Activated B cell treated with CpG ODN at 0.5 μM for 24 hours (primary cell): Measurements from ENCODE around the gene ACKR1. TPM values are rescaled to one million over a fixed set of nuclear protein-coding genes. Genes with fewer than 3 reads are reported as not detected.
A peak's percentile ranks its signal among the peaks of the same experiment; 100 is the strongest.

Experiments used
- ATAC-seq: fragments of 200-7000 bp; cut with Tn5 transposase; one replicate; pipeline ENCODE4 v1.10.0; 2021; ENCODE audit warnings: low read depth, mild to moderate bottlenecking, moderate library complexity
- CTCF ChIA-PET: fragments of 350-600 bp; sonication (Branson Sonifier 250); formaldehyde crosslinking; loops from one replicate; lab custom pipeline; 2021; ENCODE audit warnings: antibody characterized with exemption; lab: Charles Lee
- POLR2A ChIA-PET: fragments of 350-600 bp; sonication (Branson Sonifier 250); formaldehyde crosslinking; loops from one replicate; lab custom pipeline; 2021; ENCODE audit warnings: antibody characterized with exemption; lab: Charles Lee
- DNase-seq: peaks from one replicate; pipeline ENCODE4 v3.0.0; 2022
- H3K27ac Mint-ChIP-seq: one replicate; pipeline ENCODE4 v1.8.0; 2020; ENCODE audit warnings: mixed read lengths
- H3K27me3 Mint-ChIP-seq: one replicate; pipeline ENCODE4 v1.8.0; 2021; ENCODE audit warnings: mixed read lengths
- H3K36me3 Mint-ChIP-seq: one replicate; pipeline ENCODE4 v1.8.0; 2021; ENCODE audit warnings: low read depth, mixed read lengths
- H3K4me1 Mint-ChIP-seq: one replicate; pipeline ENCODE4 v1.8.0; 2021; ENCODE audit warnings: mixed read lengths
- H3K4me3 Mint-ChIP-seq: one replicate; pipeline ENCODE4 v1.8.0; 2020; ENCODE audit warnings: mild to moderate bottlenecking, mixed read lengths
- H3K9me3 Mint-ChIP-seq: one replicate; pipeline ENCODE4 v1.8.0; 2020; ENCODE audit warnings: mixed read lengths
- CTCF ChIP-seq: fragments of 200-600 bp; IDR thresholded peaks from one replicate; pipeline ENCODE4 v1.8.0; 2022; ENCODE audit warnings: antibody characterized with exemption, mild to moderate bottlenecking
- intact Hi-C: fragments of 100-400 bp; cut with micrococcal nuclease; formaldehyde crosslinking; loops from one replicate; pipeline ENCODE4 v1.15.1; 2024
- total RNA-seq: library from RNA; stranded (reverse); gene quantifications from 2 replicates; pipeline ENCODE4 v1.2.3, GENCODE V29; 2022

Gene ACKR1
- total RNA-seq, 1 donor from 2014 or later, result 0.18 TPM

DNA sequence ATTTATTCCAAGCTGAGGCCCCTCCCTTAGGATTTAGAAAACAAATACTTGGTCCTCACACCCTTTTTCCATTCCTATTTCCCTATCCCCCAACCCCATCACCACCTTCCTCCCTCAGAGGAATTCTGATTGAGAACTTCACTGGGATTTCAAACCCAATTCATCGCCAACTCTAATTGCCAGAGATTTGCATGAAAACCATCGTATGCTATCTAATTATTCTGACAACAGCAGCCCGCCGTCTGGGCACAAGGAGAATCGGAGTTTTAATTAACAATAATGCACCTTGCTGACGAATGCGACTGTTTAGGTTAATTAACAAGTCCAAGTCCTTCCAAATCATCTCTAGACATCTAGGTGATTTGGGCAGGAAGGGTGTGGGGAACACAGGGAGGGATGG lies 4.4 kb downstream of the ACKR1 start:
- Mint-ChIP-seq H3K4me1 (peaks cover 4% of the 10 kb centered on the region), H3K27ac (no peak overlapping the region), H3K27me3 (peaks cover 60% of the 10 kb centered on the region), H3K36me3 (no peaks in the 10 kb centered on the region), H3K9me3 (no peaks in the 10 kb centered on the region), H3K4me3 (no peak overlapping the region)
- TF ChIP-seq CTCF, result no peak
- no peak for ATAC-seq
- intact Hi-C loops, result no loop called here
- DNase-seq, result no peak
- ChIA-PET POLR2A (interaction anchor here (0.7 kb wide), 1 partner anchor 77 kb away, joined by 4 read pairs; no protein-coding TSS in a partner anchor), CTCF (interaction anchor here (1.9 to 10.9 kb wide), 3 partner anchors 11 to 76 kb away, joined by 6 to 113 read pairs (median 48); no protein-coding TSS in a partner anchor)

GRCh38 chr1:159211331-159212136 lies 6.9 kb downstream of the ACKR1 start:
- Mint-ChIP-seq H3K9me3 (no peaks in the 10 kb centered on the region), H3K27me3 (peaks cover 55% of the 10 kb centered on the region), H3K4me3 (no peak overlapping the region), H3K36me3 (no peaks in the 10 kb centered on the region), H3K27ac (no peak overlapping the region), H3K4me1 (peaks cover 4% of the 10 kb centered on the region)
- POLR2A ChIA-PET, result no interaction called here
- peak; percentile 96 for TF ChIP-seq CTCF
- ATAC-seq (peak; percentile 42), DNase-seq (peak; percentile 37)
- CTCF ChIA-PET, result interaction anchor here (0.6 to 10.9 kb wide), 9 partner anchors 10 to 681 kb away, joined by 3 to 113 read pairs (median 6); no protein-coding TSS in a partner anchor
- intact Hi-C loops, result loop anchor here (1.0 to 5.0 kb wide), 4 partner anchors 50 to 1249 kb away; partner anchors contain the start of gene DUSP23

DNA sequence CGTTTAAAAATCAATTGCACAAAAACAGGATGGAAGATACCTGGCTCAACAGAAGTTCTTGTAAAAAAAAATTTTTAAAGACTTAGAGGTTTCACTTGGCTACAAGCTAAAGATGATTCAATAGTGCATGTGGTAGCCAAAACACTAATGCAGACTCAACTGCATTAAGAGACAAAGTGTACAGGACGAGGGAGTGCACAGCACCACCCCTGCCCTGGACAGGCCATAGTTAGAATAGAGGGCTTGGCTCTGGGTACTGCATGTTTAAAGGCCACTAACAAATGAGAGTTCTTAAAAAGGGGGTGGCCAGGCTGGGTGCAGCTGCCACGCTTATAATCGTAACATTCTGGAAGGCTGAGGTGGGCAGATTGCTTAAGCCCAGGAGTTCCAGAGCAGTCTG lies 7.9 kb downstream of the ACKR1 start:
- no peaks in the 10 kb centered on the region for H3K9me3 Mint-ChIP-seq
- H3K36me3 Mint-ChIP-seq, result no peaks in the 10 kb centered on the region
- no peak overlapping the region for H3K27ac Mint-ChIP-seq
- intact Hi-C loops, result loop anchor here (5.0 kb wide), 2 partner anchors 570 to 1250 kb away; partner anchors contain the start of gene DUSP23
- peaks cover 4% of the 10 kb centered on the region for H3K4me1 Mint-ChIP-seq
- no peak overlapping the region for H3K4me3 Mint-ChIP-seq
- ChIA-PET POLR2A (no interaction called here), CTCF (interaction anchor here (1.0 to 10.9 kb wide), 11 partner anchors 9 to 794 kb away, joined by 3 to 113 read pairs (median 6); no protein-coding TSS in a partner anchor)
- peaks cover 50% of the 10 kb centered on the region for H3K27me3 Mint-ChIP-seq
- no peak for ATAC-seq
- no peak for TF ChIP-seq CTCF
- DNase-seq, result no peak

- peak; percentile 62 for ATAC-seq
- H3K27me3 Mint-ChIP-seq, result peaks cover 46% of the 10 kb centered on the region
Observed at GRCh38 chr1:159214149-159214760, 9.6 kb downstream of the ACKR1 start.

More at GRCh38 chr1:159214149-159214760, 9.6 kb downstream of the ACKR1 start:
- peak; percentile 82 for TF ChIP-seq CTCF
- Mint-ChIP-seq H3K9me3 (no peaks in the 10 kb centered on the region), H3K27ac (no peak overlapping the region), H3K36me3 (no peaks in the 10 kb centered on the region), H3K4me1 (peaks cover 2% of the 10 kb centered on the region), H3K4me3 (no peak overlapping the region)
- ChIA-PET CTCF (interaction anchor here (0.7 to 10.9 kb wide), 24 partner anchors 8 to 794 kb away, joined by 3 to 113 read pairs (median 5); no protein-coding TSS in a partner anchor), POLR2A (no interaction called here)
- intact Hi-C loops, result loop anchor here (1.0 to 5.0 kb wide), 4 partner anchors 568 to 1252 kb away; partner anchors contain the start of gene DUSP23
- DNase-seq, result no peak
